HEK293T (cell line): ENCODE results near the gene PLBD2.

Experiments used
- CTBP1 ChIP-seq: fragments of 450-650 bp; IDR thresholded peaks from 2 replicates; pipeline ENCODE4 v1.6.1; 2016; ENCODE audit warnings: borderline replicate concordance
- ELF4 ChIP-seq: fragments of 450-650 bp; IDR thresholded peaks from 2 replicates; pipeline ENCODE4 v1.6.1; 2017; ENCODE audit warnings: antibody characterized with exemption

- TF ChIP-seq ELF4 (no peak), CTBP1 (no peak)
These were observed 36.0 kb upstream of the PLBD2 start for GRCh38 chr12:113322343-113322742.
